ENCODE measurements around the gene PTPRB.

Gene PTPRB

GRCh38 chr12:70469221-70469820 lies 167.9 kb downstream of the PTPRB start:
- TF ChIP-seq CTCF (conservative IDR thresholded peaks at IDR 0.05): no peak
- no peak overlapping the region for H3K27ac ChIP-seq

GRCh38 chr12:70468741-70469140 lies 168.5 kb downstream of the PTPRB start:
- no peak for TF ChIP-seq CTCF (conservative IDR thresholded peaks at IDR 0.05)
- H3K27ac ChIP-seq: no peak overlapping the region

GRCh38 chr12:70467918-70468733 lies 169.1 kb downstream of the PTPRB start:
- no peak for TF ChIP-seq CTCF (conservative IDR thresholded peaks at IDR 0.05)
- no peak overlapping the region for H3K27ac ChIP-seq

DNA sequence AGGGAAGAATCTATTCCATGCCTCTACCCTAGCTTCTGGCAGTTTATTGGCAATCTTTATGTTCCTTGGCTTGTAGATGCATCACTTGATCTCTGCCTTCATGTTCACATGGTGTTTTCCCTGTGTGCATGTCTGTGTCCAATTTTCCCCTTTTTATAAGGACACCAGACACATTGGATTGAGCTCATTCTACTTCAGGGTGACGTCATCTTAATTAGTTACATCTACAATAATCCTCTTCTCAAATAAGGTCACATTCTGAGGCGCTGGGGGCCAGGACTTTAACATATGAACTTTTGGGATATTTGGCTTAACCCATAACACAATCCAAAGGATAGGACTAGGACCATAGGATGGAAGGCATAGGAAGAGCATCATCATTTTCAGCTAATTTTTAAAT lies 169.8 kb downstream of the PTPRB start:
- H3K27ac ChIP-seq: no peak overlapping the region
- no peak for TF ChIP-seq CTCF (conservative IDR thresholded peaks at IDR 0.05)

DNA sequence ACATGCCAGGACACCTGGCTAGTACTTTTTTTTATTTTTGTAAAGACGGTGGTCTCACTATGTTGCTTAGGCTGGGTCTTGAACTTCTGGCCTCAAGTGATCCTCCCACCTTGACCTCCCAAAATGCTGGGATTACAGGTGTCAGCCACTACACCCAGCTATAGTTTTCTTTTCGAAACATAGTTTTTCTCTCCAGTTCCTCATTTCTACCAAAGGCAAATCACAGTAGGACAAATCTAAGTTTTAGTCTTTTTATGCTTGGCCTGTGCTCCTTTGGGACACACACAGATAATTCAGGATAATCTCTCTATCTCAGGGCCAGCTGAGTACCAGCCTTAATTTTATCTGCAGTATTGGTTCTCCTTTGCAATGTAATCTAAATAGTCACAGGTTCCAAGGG lies 170.5 kb downstream of the PTPRB start:
- no peak overlapping the region for H3K27ac ChIP-seq
- TF ChIP-seq CTCF (conservative IDR thresholded peaks at IDR 0.05): no peak
